ENCODE results near the gene CD84. TPM values are rescaled to one million over a fixed set of nuclear protein-coding genes. Genes with fewer than 3 reads are reported as not detected.

CD84 gene
- total RNA-seq, 2 donors from 2014 or later: 2.5 to 3.1 TPM

DNA sequence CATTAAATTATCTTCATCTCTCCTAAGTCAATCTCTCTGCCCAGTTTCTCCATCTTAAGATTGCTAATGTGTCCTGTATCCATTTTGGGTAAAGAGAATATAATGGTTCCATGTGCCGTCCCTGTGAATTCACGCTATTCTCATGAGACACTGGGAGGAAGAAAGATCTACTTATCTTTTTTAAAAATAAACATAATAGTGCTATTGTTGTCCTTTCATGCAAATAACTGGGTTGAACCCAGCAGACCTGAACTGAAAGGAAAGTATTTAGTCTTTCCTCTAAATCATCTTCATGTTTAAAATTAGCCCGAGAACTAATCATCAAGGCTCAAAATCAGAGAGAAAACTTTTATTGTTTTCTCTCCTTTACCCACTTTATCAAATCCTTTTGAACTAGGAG, 45.2 kb upstream of the CD84 start:
- no peaks in the 10 kb centered on the region for H3K27me3 ChIP-seq
- H3K36me3 ChIP-seq: no peaks in the 10 kb centered on the region
- no peak overlapping the region for H3K27ac ChIP-seq
- TF ChIP-seq, protein P1, sequence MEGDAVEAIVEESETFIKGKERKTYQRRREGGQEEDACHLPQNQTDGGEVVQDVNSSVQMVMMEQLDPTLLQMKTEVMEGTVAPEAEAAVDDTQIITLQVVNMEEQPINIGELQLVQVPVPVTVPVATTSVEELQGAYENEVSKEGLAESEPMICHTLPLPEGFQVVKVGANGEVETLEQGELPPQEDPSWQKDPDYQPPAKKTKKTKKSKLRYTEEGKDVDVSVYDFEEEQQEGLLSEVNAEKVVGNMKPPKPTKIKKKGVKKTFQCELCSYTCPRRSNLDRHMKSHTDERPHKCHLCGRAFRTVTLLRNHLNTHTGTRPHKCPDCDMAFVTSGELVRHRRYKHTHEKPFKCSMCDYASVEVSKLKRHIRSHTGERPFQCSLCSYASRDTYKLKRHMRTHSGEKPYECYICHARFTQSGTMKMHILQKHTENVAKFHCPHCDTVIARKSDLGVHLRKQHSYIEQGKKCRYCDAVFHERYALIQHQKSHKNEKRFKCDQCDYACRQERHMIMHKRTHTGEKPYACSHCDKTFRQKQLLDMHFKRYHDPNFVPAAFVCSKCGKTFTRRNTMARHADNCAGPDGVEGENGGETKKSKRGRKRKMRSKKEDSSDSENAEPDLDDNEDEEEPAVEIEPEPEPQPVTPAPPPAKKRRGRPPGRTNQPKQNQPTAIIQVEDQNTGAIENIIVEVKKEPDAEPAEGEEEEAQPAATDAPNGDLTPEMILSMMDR (IDR thresholded peaks at IDR 0.05): no peak
- no peak for DNase-seq (ENCODE audit: low spot score)
- no peaks in the 10 kb centered on the region for H3K9me3 ChIP-seq
- H3K4me1 ChIP-seq: no peaks in the 10 kb centered on the region
- no peak overlapping the region for H3K4me3 ChIP-seq

DNA sequence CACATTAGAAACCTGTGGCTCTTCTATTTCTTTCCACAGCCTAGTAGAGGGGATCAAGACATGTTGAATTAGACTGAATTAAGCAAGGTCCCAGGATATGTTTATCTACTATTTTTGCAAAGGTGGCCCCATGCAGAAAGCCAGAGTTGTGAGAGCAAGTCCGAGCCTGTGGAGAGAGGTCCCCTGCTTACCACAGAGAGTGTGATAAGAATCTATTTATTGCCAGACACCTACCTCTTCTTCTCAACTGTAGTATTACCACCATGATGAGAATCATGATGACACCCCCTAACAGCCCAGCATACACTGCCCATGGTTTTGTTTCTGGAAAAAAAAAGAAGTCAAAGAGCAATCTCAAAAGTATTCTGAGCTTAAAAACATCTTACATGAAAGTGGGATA, 44.6 kb upstream of the CD84 start:
- DNase-seq (ENCODE audit: low spot score): no peak
- H3K36me3 ChIP-seq: no peaks in the 10 kb centered on the region
- H3K4me3 ChIP-seq: no peak overlapping the region
- H3K27me3 ChIP-seq: no peaks in the 10 kb centered on the region
- H3K9me3 ChIP-seq: no peaks in the 10 kb centered on the region
- no peak overlapping the region for H3K27ac ChIP-seq
- TF ChIP-seq, protein P1 (IDR thresholded peaks at IDR 0.05): no peak
- H3K4me1 ChIP-seq: no peaks in the 10 kb centered on the region

DNA sequence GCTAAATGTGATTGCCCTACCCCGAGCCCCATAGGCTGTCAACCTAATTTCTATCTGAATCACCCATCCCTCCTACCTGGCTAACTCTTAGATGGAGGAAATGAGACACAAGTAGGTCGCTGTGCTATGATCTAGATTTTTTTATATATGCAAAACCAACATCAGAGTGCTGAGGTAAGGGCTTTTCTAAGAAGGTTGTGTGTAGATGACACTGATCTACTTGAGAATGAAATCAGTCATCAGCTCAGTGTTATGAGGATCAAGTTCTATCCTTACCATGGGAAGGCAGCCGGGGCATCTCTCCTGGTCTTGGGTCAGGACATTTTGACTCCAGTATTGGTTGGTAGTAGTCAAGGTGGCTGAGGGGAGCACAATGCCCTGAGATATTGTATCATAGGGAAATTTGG, 43.9 kb upstream of the CD84 start:
- no peak overlapping the region for H3K4me3 ChIP-seq
- no peaks in the 10 kb centered on the region for H3K9me3 ChIP-seq
- H3K36me3 ChIP-seq: no peaks in the 10 kb centered on the region
- no peak for DNase-seq (ENCODE audit: low spot score)
- no peaks in the 10 kb centered on the region for H3K27me3 ChIP-seq
- no peak overlapping the region for H3K27ac ChIP-seq
- no peaks in the 10 kb centered on the region for H3K4me1 ChIP-seq
- TF ChIP-seq, protein P1 (IDR thresholded peaks at IDR 0.05): no peak

DNA sequence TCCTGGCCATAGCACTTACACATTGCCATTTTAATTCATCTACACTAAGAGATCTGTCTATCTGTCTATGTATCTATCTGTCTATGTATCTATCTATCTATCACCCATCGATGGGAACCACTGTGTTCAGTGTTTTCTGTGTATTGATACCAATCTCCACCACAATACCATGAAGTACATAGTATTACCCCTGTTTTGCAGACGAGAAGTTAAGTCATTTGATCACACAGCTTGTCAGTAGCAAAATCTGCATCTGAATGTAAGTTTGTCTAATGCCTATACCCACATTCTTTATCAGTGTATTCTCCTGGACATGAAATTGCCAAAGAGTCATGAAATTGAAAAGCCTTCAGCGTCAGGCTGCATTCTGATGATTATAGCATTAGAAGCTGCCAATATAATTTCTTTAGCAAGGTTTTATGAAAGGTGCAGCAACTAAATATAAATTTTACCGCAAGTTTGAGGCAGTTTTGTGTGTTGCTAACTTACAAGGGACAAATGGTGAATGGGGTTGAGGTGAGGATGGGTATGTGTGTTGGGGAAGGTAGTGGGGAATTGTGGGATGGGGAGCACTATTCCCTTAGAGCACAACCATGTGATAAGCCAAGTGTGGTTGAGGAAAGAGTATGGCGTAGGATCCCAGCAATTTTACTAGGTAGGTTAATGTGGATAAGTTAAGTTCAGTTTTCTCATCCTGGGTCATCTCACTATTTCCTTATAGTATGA, 43.4 kb upstream of the CD84 start:
- no peaks in the 10 kb centered on the region for H3K4me1 ChIP-seq
- TF ChIP-seq, protein P1 (IDR thresholded peaks at IDR 0.05): no peak
- no peak for DNase-seq (ENCODE audit: low spot score)
- H3K27me3 ChIP-seq: no peaks in the 10 kb centered on the region
- H3K27ac ChIP-seq: no peak overlapping the region
- no peaks in the 10 kb centered on the region for H3K9me3 ChIP-seq
- H3K4me3 ChIP-seq: no peak overlapping the region
- H3K36me3 ChIP-seq: no peaks in the 10 kb centered on the region

DNA sequence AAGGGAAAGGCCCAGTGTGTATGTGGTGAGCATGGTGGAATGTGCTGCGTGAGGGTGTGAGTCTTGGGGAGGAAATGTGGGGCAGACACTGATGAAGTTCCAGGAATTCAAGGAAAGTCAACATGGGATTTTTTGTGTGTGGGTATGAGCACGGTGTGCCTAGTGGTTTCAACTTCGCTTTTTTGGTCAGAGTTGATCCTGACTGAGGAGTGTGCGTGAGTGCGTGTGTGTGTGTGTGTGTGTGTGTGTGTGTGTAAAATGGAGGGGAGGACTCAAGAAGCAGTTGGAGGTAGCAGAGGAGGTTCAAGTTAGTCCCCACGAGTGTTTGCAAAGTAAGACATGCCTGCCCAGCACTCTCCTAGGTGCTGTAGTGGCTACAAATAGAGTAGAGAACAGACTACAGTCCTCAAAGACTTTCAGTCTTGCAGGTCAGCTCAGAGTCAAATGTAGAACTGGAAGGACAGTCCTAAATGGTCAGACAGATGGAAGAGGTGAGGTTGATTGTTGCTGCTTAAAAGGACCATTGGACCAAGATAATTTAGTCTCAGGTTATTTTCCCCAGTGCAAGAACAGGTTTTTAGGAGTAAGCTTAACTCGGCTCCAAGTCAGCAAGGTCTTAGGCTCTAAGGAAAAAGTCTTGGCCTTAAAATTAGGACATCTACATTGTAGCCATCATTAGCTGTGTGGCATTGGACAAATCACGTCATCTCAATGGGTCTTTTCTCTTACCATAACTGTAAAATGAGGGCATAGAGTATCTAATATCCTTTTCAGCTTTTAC, 42.5 kb upstream of the CD84 start:
- H3K27ac ChIP-seq: no peak overlapping the region
- no peaks in the 10 kb centered on the region for H3K36me3 ChIP-seq
- H3K4me3 ChIP-seq: no peak overlapping the region
- no peaks in the 10 kb centered on the region for H3K9me3 ChIP-seq
- no peak for DNase-seq (ENCODE audit: low spot score)
- H3K4me1 ChIP-seq: no peaks in the 10 kb centered on the region
- TF ChIP-seq, protein P1 (IDR thresholded peaks at IDR 0.05): no peak
- no peaks in the 10 kb centered on the region for H3K27me3 ChIP-seq
